Measurements from ENCODE around the gene CAMK2N2.

- no peak for TF ChIP-seq CTCF (IDR thresholded peaks at IDR 0.05)
- TF ChIP-seq POLR2A (IDR thresholded peaks at IDR 0.05) = no peak
Observed at GRCh38 chr3:184233127-184233843, 28.1 kb downstream of the CAMK2N2 start.

All from right lobe of liver (tissue), 4 donors.